ACHN (cell line): Measurements from ENCODE around the gene ELP5.

Experiments
- DNase-seq: peaks from one replicate; pipeline ENCODE4 v3.0.0-alpha.2; 2015
- in situ Hi-C: cut with HindIII; loops from 2 replicates; pipeline ENCODE4 v1.10.0; 2017; ENCODE audit warnings: low sequenced_read_pairs, low pct_ligation_motif_present, low pct_unique_long_range_greater_than_20kb

The ELP5 gene

GRCh38 chr17:7246779-7247178 lies 5.2 kb upstream of the ELP5 start:
- DNase-seq, result no peak
- in situ Hi-C loops, result no loop called here

DNA sequence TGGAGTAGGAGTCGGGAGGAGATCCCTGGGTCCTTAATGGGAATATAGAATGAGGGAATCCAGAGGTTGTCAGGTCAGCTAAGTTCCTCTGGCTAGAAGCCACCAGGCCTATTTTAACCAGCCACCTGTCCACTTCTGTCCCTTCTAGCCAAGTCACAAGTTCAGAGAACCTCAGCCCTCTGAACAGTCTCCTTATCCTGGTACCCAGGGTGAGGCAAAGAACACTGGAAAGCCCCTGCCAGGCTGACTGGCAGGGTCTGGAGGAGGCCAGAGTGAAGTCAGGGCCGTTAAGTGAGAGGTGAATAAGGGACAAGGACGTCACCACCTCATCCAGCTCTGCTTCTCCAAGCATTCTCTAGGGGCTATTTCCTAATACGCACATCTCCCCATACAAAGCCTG lies 3.2 kb upstream of the ELP5 start:
- in situ Hi-C loops, result no loop called here
- DNase-seq, result no peak

GRCh38 chr17:7249214-7249613 lies 2.8 kb upstream of the ELP5 start:
- in situ Hi-C loops, result no loop called here
- DNase-seq, result no peak

GRCh38 chr17:7249830-7250229 lies 2.2 kb upstream of the ELP5 start:
- in situ Hi-C loops, result no loop called here
- DNase-seq, result no peak

DNA sequence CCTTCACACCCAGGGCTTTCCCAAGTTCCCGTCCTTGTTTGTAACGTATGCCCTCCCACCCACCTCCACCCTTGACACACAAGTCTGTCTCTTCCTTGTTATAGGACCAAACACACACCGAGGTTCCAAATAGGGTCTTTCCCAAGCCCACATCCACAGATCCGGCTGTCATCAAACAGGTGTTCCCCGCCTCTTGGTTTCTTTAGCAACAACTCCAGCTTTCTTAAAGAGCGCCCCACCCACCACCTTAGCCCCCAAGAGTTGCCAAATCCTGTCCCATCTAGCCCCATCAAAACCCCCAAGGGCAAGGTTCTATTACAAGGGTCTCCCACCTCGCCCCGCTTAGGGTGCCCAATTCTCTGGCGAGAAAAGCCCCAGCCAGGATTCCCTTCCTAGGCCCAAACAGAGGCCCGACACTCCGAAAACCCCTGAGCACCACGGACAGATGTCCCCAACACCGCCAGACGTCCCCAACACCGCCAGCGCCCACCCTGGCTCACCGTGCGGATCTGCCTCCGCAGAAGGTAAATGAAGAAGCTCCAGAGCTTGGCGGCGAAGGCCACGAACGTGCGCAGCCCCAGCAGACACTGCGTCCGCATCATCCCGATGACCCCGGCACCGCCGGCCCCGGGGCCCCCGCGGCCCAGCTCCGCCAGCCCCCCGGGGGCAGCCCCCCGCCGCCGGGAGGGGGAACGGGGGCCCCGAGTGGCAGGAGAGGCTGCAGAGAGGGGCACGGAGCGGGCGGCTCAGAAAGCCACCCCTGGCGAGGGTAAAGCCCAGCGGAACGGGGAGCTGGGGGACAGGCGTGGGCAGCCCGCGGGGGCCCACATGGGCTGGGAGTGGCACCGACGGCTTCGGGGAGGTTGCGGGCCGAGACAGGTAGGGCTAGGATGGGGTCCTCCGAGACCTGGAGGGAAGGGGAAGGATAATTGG lies 1.1 kb upstream of the ELP5 start:
- in situ Hi-C loops, result no loop called here
- DNase-seq, result no peak

DNA sequence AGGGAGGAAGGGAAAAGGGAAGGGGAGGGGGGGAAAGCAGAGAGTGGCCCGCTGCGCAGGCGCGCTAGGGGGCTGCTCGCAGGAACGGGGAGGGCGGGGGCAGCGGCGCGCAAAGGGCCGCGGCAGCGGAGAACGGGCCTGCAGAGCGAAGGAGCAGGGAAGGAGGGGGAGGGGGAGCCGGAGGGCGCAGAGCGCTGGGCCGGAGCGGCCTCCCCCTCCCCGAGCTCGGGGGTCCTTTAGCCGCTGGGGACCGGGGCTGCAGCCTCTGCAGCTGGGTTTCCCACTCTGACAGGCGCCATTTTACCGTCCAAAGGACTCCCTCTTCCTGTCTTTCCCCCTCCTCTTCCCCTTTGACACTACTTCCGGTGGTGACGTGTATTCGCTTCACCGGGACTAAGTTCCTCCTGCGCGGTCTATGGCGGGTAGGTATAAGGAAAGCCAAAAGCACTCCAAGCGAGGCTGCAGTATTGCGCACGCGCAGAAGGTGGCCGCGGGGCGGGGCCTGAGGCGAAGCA lies 297 bp upstream of the ELP5 start, which contains the start of gene CTDNEP1:
Gene CTDNEP1 (minus strand): TSS at position 74 of the 515 bp plus-strand sequence. CDS start 438 bp downstream, outside the sequence.
- DNase-seq, result peak; percentile 100
- in situ Hi-C loops, result no loop called here

- no peak for DNase-seq
- in situ Hi-C loops, result no loop called here
These were observed 1.1 kb downstream of the ELP5 start for GRCh38 chr17:7253082-7253481.

DNA sequence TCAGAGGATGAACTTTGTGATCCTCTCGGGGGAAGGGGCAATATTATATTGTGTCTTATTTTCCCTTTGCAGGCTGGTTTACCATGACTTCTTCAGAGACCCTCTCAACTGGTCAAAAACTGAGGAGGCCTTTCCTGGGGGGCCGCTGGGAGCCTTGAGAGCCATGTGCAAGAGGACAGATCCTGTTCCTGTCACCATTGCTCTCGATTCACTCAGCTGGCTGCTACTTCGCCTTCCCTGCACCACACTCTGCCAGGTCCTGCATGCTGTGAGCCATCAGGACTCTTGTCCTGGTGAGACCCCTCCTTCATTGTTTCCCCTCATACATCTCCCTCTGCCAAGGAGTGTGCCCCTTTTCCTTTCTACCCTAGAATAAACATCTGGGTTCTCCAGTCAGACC lies 2.5 kb downstream of the ELP5 start:
- in situ Hi-C loops, result no loop called here
- DNase-seq, result no peak

GRCh38 chr17:7256766-7257456 lies 4.9 kb downstream of the ELP5 start:
- in situ Hi-C loops, result no loop called here
- DNase-seq, result no peak

GRCh38 chr17:7258731-7259554 lies 6.9 kb downstream of the ELP5 start:
- no peak for DNase-seq
- in situ Hi-C loops, result no loop called here

GRCh38 chr17:7259555-7259889 lies 7.5 kb downstream of the ELP5 start:
- no peak for DNase-seq
- in situ Hi-C loops, result no loop called here

GRCh38 chr17:7260151-7260550 lies 8.1 kb downstream of the ELP5 start:
- DNase-seq, result no peak
- in situ Hi-C loops, result no loop called here

GRCh38 chr17:7260651-7261378 lies 8.8 kb downstream of the ELP5 start:
- in situ Hi-C loops, result no loop called here
- no peak for DNase-seq

DNA sequence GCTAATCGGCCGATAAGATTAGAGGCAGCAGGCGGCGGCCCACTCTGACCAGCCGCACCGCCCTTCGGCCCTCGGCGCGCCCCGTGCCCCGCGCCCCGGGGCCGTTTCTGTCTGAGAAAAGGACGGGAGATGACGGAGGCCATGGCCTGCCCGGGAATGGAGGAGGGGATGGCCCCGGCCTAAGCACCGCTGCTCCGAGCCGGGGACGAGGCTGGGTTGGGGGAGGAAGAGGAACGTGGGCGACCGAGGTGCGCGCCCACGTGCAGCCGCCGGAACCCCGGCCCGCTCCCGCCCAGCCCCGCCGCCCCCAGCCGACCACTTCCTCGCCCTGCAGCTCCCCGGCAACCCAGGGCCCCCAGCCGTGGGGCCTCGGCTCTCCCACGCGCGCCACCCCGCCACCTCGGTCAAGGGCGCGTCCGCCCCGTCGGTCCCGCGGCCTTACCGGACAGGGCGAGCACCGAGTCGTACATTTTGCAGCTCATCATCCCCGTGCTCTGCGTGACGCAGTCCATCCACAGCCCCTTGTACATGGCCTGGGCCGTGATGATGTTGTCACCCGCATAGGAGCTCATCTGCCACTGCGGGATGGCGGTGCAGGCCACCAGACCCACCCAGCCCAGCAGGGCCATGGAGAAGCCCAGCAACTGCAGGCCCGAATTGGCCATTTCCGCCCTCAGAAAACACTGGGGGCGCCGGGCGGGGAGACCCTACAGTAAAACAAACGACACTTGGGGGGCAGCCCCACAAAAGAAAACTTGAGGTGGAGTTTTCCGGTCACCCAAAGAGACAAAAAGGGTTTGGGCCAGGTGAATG lies 9.6 kb downstream of the ELP5 start:
- no peak for DNase-seq
- in situ Hi-C loops, result no loop called here

DNA sequence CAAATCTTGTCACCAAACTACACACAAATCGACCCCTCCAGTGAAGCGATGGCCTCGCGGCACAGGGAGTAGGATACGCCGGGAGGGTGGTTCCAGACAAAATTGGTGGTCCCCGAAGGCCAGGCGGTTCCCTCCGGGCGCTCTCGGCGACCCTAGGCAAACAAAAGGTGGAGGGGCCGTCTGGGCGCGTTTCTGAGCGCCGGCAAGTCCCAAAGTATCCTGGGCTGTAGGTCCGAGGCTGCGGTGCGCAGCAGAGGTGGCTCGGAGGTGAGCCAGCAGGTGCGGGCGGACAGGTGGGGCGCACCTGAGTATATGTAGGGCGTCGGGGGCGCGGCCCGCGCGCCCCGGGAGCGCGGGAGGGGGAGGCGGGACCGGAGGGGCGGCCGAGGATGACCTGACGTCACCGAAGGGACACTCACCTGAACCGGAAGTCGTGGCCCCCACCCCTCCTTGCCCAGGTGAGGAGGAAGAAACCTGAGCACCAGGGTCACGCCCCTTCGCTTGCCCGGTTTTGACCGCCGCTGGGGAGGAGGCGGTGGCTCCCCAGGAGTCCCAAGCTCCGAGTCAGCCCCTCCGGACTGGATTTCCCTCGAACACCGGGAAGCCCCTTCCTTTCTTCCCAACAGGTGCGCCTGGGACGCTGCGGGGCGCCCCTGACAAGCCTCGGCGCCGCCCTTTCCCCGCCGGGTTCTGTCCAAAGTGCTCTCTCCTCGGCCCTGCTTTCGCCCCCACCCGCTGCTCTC lies 10.3 kb downstream of the ELP5 start, which contains the start of gene CLDN7:
Gene CLDN7 (minus strand): TSS at position 287 of the 743 bp plus-strand sequence. CDS start 435 bp downstream, outside the sequence.
- in situ Hi-C loops, result no loop called here
- DNase-seq, result no peak

DNA sequence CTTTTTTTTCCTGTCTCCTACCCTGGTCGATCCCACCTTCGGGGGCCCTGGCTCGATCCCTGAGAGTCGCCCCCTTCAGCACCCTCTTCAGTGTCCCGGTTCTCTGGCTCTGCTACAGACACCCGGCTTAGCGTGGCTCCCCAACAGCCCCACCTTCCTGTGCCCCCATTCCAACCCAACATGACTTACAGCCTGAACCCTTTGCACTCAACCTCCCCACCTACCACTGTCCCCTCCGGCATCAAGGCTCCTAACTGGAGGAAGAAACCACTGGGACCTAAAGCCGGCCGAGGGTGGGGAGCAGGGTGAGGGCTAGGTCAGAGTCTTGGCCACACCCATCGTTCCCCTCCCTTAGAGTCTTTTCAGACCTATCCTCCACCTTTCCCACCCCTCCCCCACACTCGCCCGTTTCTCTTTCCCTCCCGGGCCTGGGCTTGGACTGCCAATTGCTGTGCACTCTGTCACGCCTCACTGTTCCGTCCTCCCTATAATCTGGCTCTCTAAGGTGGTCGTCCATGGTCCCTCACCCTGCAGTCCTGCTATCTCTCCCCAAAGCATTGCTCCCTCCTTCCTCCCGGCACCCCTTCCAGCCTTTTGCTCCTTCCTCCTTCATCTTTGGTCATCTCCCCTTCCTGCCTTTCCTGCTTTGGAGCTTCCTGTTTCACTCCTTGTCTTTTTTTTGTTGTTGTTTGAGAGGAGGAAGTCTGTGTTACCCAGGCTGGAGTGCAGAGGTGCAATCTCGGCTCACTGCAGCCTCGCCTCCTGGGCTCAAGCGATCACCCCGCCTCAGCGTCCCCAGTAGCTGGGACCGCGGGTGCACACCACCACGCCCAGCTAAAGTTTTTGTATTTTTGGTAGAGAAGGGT lies 11.2 kb downstream of the ELP5 start:
- in situ Hi-C loops, result no loop called here
- no peak for DNase-seq
